Liver (tissue), 9 donors: ENCODE measurements around the gene CAMSAP2. TPM values are rescaled to one million over a fixed set of nuclear protein-coding genes. Genes with fewer than 3 reads are reported as not detected.

ENCODE experiments used
- DNase-seq: peaks from one replicate; pipeline ENCODE4 v3.0.0-alpha.2; 2017; ENCODE audit warnings: low spot score
- H3K27ac ChIP-seq, 2 donors: one replicate each; pipeline ENCODE4 v1.7.0; 2013; ENCODE audit warnings: inconsistent platforms in 2 of 2, low read length in 2 of 2, control low read depth in 1 of 2, low read depth in 1 of 2, mild to moderate bottlenecking in 1 of 2
- H3K27me3 ChIP-seq, 4 donors: one replicate each; pipeline versions ENCODE4 v1.6.1 to v1.7.0; 2013; ENCODE audit warnings: low read length in 3 of 4, inconsistent platforms in 1 of 4, mild to moderate bottlenecking in 1 of 4, moderate library complexity in 1 of 4; ENCODE audit not compliant: control insufficient read depth in 4 of 4, insufficient read depth in 4 of 4
- H3K36me3 ChIP-seq, 4 donors: one replicate each; pipeline versions ENCODE4 v1.6.1 to v1.7.0; 2013; ENCODE audit warnings: low read length in 3 of 4, mild to moderate bottlenecking in 3 of 4, low read depth in 1 of 4, moderate library complexity in 1 of 4; ENCODE audit not compliant: control insufficient read depth in 4 of 4, insufficient read depth in 3 of 4
- H3K4me1 ChIP-seq, 4 donors: one replicate each; pipeline versions ENCODE4 v1.6.1 to v1.7.0; 2013; ENCODE audit warnings: low read length in 3 of 4, mild to moderate bottlenecking in 3 of 4, moderate library complexity in 1 of 4; ENCODE audit not compliant: control insufficient read depth in 4 of 4, insufficient read depth in 4 of 4
- H3K4me3 ChIP-seq, 3 donors: one replicate each; pipeline versions ENCODE4 v1.6.1 to v1.7.0; 2013; ENCODE audit warnings: low read length in 3 of 3, control low read depth in 1 of 3, low read depth in 1 of 3, mild to moderate bottlenecking in 1 of 3
- H3K9ac ChIP-seq, 2 donors: one replicate each; pipeline ENCODE4 v1.7.0; 2013; ENCODE audit warnings: low read length in 2 of 2, mild to moderate bottlenecking in 2 of 2, moderate library complexity in 2 of 2, control low read depth in 1 of 2, low read depth in 1 of 2
- H3K9me3 ChIP-seq, 4 donors: one replicate each; pipeline versions ENCODE4 v1.6.1 to v1.7.0; 2013; ENCODE audit warnings: low read length in 3 of 4; ENCODE audit not compliant: control insufficient read depth in 4 of 4
- ATF3 ChIP-seq: IDR thresholded peaks from 2 replicates; pipeline ENCODE4 v1.6.1; 2016; ENCODE audit warnings: antibody characterized with exemption
- CTCF ChIP-seq: fragments of 150-350 bp; IDR thresholded peaks from 2 replicates; pipeline ENCODE4 v1.5.1; 2017; ENCODE audit warnings: improper control_type of control experiment, low read depth, low read length; ENCODE audit not compliant: missing input control
- EGR1 ChIP-seq, 2 donors: IDR thresholded peaks; 2 replicates each; pipeline ENCODE4 v1.6.1; 2016 to 2018; ENCODE audit warnings: antibody characterized with exemption in 2 of 2, low read depth in 2 of 2
- FOXA1 ChIP-seq: IDR thresholded peaks from 2 replicates; pipeline ENCODE4 v1.6.1; 2016; ENCODE audit warnings: antibody characterized with exemption
- FOXA2 ChIP-seq: IDR thresholded peaks from 2 replicates; pipeline ENCODE4 v1.6.1; 2016; ENCODE audit warnings: antibody characterized with exemption
- GABPA ChIP-seq, 2 donors: IDR thresholded peaks in 1 of 2; conservative IDR thresholded peaks in 1 of 2; 2 replicates each; pipeline ENCODE4 v1.6.1; 2016; ENCODE audit warnings: antibody characterized with exemption in 2 of 2, mild to moderate bottlenecking in 1 of 2, moderate library complexity in 1 of 2
- HNF4A ChIP-seq, 2 donors: conservative IDR thresholded peaks; 2 replicates each; pipeline ENCODE4 v1.6.1; 2016; ENCODE audit warnings: antibody characterized with exemption in 2 of 2, mild to moderate bottlenecking in 2 of 2
- HNF4G ChIP-seq: IDR thresholded peaks from 2 replicates; pipeline ENCODE4 v1.6.1; 2016; ENCODE audit warnings: antibody characterized with exemption
- JUND ChIP-seq, 2 donors: IDR thresholded peaks; 2 replicates each; pipeline ENCODE4 v1.6.1; 2016; ENCODE audit warnings: antibody characterized with exemption in 2 of 2
- MAX ChIP-seq: IDR thresholded peaks from 2 replicates; pipeline ENCODE4 v1.6.1; 2016; ENCODE audit warnings: antibody characterized with exemption
- NR2F2 ChIP-seq: IDR thresholded peaks from 2 replicates; pipeline ENCODE4 v1.6.1; 2016; ENCODE audit warnings: antibody characterized with exemption
- RAD21 ChIP-seq, 2 donors: IDR thresholded peaks; 2 replicates each; pipeline ENCODE4 v1.6.1; 2016; ENCODE audit warnings: antibody characterized with exemption in 2 of 2, mild to moderate bottlenecking in 2 of 2
- REST ChIP-seq: IDR thresholded peaks from 2 replicates; pipeline ENCODE4 v1.6.1; 2016; ENCODE audit warnings: antibody characterized with exemption, mild to moderate bottlenecking
- RXRA ChIP-seq, 2 donors: IDR thresholded peaks; 2 replicates each; pipeline ENCODE4 v1.6.1; 2017 to 2018; ENCODE audit warnings: antibody characterized with exemption in 2 of 2, mild to moderate bottlenecking in 1 of 2
- SP1 ChIP-seq: IDR thresholded peaks from 2 replicates; pipeline ENCODE4 v1.6.1; 2018; ENCODE audit warnings: antibody characterized with exemption, mild to moderate bottlenecking
- TAF1 ChIP-seq: conservative IDR thresholded peaks from 2 replicates; pipeline ENCODE4 v1.6.1; 2016; ENCODE audit warnings: antibody characterized with exemption, mild to moderate bottlenecking
- YY1 ChIP-seq: IDR thresholded peaks from 2 replicates; pipeline ENCODE4 v1.6.1; 2016; ENCODE audit warnings: antibody characterized with exemption, mild to moderate bottlenecking
- ZBTB33 ChIP-seq: IDR thresholded peaks from 2 replicates; pipeline ENCODE4 v1.6.1; 2016; ENCODE audit warnings: antibody characterized with exemption
- WGBS: extraction: QIAGEN DNeasy Blood & Tissue Kit; methylation state at CpG from one replicate; pipeline ENCODE4 v1.1.7; 2013; 5-methylcytosine and 5-hydroxymethylcytosine counted together
- polyA plus RNA-seq, 2 donors: library from polyadenylated mRNA; stranded (reverse) in 1 of 2; unstranded in 1 of 2; fragments of 200-250 nt in 1 of 2; fragments of >200 nt in 1 of 2; fragmentation: Nextera tagmentation in 1 of 2; extraction: Ambion mirVana in 1 of 2; gene quantifications; one replicate each; pipeline versions ENCODE4 v1.2.1 to v1.2.3, GENCODE V29; 2013 to 2015
- total RNA-seq, 2 donors: library from RNA; depleted of rRNA; stranded (reverse); fragments of >200 nt; gene quantifications; one replicate each; pipeline ENCODE4 v1.2.3, GENCODE V29; 2014
- donor health status: healthy.
- donor health status: healthy.
- donor health status: healthy.
- donor health status: healthy.
- donor health status: healthy.

The CAMSAP2 gene
- total and polyA plus RNA-seq, 4 donors, result 1.9 to 8.6 (median 3.5) TPM

- H3K4me1 ChIP-seq, result no peaks in the 10 kb centered on the region
- H3K27me3 ChIP-seq, result no peaks in the 10 kb centered on the region
- no peak overlapping the region for H3K4me3 ChIP-seq
- H3K9ac ChIP-seq, result no peak overlapping the region
- no peaks in the 10 kb centered on the region for H3K36me3 ChIP-seq
- no peaks in the 10 kb centered on the region for H3K9me3 ChIP-seq
- DNase-seq, result no peak
- no peak overlapping the region for H3K27ac ChIP-seq
- TF ChIP-seq TAF1, result no peak
- no peak for TF ChIP-seq SP1
- TF ChIP-seq ATF3, result no peak
- TF ChIP-seq EGR1 (IDR thresholded peaks at IDR 0.05; ENCODE audit: low read depth in 2 of 2), result no peak
- no peak for TF ChIP-seq YY1
- no peak for TF ChIP-seq RAD21 (IDR thresholded peaks at IDR 0.05)
- no peak for TF ChIP-seq CTCF
- TF ChIP-seq FOXA1, result no peak
- TF ChIP-seq HNF4G, result no peak
- no peak for TF ChIP-seq JUND (IDR thresholded peaks at IDR 0.05)
- no peak for TF ChIP-seq HNF4A (conservative IDR thresholded peaks at IDR 0.05)
- TF ChIP-seq NR2F2, result no peak
- no peak for TF ChIP-seq FOXA2
- TF ChIP-seq ZBTB33, result no peak
- TF ChIP-seq RXRA (IDR thresholded peaks at IDR 0.05), result no peak
- no peak for TF ChIP-seq GABPA (IDR thresholded peaks at IDR 0.05 in 1 of 2, conservative IDR thresholded peaks at IDR 0.05 in 1 of 2)
- TF ChIP-seq MAX, result no peak
- TF ChIP-seq REST, result no peak
Measured at GRCh38 chr1:200693327-200693726, 45.4 kb upstream of the CAMSAP2 start.

- Histone ChIP-seq H3K9ac (no peak overlapping the region), H3K4me1 (no peaks in the 10 kb centered on the region), H3K27me3 (no peaks in the 10 kb centered on the region), H3K36me3 (no peaks in the 10 kb centered on the region), H3K9me3 (no peaks in the 10 kb centered on the region), H3K4me3 (no peak overlapping the region), H3K27ac (no peak overlapping the region)
- WGBS, result 83% methylated on average over 3 of the region's 3 CpGs
- no peak for DNase-seq
- no peak for TF ChIP-seq RXRA (IDR thresholded peaks at IDR 0.05)
- TF ChIP-seq MAX, result no peak
- no peak for TF ChIP-seq SP1
- no peak for TF ChIP-seq GABPA (IDR thresholded peaks at IDR 0.05 in 1 of 2, conservative IDR thresholded peaks at IDR 0.05 in 1 of 2)
- TF ChIP-seq NR2F2, result no peak
- TF ChIP-seq CTCF, result no peak
- TF ChIP-seq ZBTB33, result no peak
- TF ChIP-seq ATF3, result no peak
- no peak for TF ChIP-seq FOXA2
- TF ChIP-seq HNF4G, result no peak
- no peak for TF ChIP-seq FOXA1
Measured at GRCh38 chr1:200694738-200695137, 44.0 kb upstream of the CAMSAP2 start.
